ENCODE data around the gene NBPF6.
"Not testable (repeated sequence)": the region's sequence is repeated elsewhere in the genome, so short reads cannot be mapped to it uniquely, and the experiment has no call there.

The NBPF6 gene

DNA sequence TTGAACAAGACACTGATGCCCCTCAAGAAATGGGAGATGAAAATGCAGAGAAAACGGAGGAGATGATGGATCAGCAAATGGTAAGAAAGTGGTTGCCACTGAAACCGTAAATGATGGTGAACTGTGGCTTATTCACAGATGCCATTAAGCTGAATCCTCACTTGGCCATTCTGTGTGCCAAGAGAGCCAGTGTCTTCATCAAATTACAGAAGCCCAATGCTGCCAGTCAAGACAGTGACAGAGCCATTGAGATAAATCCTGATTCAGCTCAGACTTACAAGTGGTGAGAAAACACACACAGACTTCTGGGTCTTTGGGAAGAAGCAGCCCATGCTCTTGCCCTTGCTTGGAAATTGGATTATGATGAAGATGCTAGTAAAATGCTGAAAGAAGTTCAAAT lies 52.5 kb downstream of the NBPF6 start:
- DNase-seq: no peak

DNA sequence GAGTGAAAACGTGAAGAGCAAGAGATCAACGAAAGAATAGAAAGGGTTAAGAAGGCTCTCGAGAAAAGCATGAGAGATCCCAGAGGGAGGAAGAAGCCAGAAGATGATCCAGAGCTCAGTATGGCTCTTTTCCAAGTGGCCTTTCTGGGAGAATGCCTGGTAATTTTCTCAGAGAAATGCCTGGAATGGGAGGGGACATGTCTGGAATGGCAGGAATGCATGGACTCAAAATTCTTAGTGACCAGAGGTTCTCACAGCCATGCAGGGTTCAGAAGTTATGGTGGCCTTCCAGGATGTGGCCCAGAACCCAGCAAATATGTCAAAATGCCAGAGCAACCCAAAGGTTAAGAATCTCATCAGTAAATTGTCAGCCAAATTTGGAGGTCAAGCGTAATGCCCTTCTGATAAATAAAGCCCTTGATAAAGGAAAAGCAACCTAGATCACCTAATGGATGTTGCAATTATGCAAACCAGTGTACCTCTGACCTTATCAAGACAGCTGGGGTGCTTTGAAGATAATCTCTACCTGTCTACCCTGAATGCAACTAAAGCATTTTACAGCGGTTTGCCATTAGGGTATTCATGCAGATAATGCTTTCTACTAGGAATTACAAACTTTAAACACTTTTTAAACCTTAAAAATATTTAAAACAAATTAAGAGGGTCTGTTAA lies 53.1 kb downstream of the NBPF6 start:
- DNase-seq: no peak

DNA sequence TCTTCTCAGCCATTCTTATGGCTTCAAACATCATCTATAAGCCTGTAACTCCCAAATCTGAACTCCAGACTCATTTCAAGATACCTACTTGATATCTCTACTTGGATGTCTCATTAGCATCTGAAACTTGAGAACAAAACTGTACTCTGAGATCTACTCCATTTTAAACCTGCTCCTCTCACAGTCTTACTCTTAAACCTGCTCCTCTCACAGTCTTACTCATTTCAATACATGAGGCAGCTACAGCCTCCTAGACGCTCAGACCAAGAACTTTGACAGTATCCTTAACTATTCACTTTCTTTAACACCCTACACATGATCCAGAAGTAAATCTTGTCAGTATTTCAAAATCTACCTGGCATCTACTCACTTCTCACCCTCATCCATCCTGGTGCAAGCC lies 54.3 kb downstream of the NBPF6 start:
- no peak for DNase-seq

DNA sequence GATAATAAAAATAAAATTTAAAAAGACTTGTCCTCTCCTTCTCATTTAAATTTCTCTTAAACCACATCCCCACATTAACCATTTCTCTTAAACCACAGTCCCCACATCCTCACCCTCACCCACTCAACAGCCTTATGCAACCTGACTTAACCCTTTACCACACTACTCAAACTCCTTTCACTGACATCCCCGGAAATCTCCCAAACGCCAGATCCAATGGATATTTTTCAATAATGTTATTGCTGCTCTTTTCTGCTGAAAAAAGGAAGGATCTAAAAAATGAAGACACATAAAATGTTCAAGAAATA lies 55.6 kb downstream of the NBPF6 start:
- DNase-seq: no peak

DNA sequence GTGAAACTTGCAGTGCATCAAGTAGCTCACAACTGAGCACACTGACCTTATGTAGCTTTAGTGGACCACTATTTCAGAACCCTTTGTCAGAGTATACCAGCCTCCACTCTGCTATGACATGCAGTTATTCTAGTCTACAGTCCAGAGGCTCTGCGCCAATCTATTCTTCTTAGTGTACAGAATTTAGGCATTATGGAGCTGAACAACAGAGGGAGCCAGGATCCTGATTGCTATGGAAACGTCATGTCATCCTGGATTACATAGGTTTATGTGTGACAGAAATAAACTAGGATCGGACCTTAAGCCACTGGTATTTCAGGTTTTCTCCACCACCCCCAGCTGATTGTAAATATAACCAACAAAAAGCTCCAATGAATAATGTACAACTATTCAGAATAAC lies 61.6 kb downstream of the NBPF6 start:
- DNase-seq: no peak

DNA sequence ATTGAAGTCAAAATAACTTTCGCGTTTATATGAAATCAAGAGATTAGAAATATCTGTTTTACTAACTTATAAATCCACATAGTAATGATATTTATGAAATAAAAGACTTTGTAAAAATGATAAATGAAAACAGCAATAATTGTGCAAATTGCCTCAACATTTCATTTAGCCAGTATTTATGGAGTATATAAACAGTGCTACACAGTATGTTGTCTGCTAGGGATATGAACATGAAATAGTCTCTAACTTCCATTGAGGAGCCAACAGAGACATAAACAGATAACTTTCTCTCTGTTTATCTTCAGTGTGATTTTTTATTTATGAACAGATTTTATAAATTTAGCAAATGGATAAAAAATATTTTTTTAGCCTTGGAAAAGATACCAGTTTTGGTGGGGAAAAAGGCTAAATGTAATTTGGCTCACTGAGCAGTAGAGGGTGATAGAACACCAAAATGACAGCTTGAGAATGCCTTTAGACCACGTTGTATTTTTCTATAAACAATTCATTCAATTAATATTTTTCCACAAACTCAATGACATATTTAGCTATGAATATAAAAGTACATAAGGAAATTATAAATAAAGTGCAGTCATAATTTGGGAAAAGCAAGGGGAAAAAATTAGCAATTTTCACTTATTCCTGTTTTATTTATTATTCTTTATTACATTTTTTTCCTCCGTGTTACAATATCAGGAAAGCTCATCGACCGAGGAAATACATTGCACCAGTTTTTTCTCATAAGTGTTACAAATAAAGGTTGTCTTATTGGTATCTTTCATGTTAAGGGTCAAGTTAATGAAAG lies 62.3 kb downstream of the NBPF6 start:
- no peak for DNase-seq

DNA sequence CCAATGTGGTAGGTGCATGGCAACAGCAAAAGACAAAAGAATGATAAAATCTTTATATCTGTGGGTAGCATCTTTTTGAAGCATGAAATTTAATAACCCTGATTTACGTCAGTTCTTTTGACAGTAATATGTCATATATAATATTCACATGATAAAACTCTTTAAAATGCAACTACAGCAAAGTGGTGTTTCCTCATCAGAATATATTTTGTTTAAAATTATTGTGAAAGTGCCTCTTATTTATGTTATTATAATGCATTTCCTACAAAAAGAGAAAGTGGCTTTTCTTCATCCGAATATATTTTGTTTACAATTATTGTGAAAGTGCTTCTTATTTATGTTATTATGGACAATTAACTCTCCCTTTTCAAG lies 62.9 kb downstream of the NBPF6 start:
- no peak for DNase-seq

DNA sequence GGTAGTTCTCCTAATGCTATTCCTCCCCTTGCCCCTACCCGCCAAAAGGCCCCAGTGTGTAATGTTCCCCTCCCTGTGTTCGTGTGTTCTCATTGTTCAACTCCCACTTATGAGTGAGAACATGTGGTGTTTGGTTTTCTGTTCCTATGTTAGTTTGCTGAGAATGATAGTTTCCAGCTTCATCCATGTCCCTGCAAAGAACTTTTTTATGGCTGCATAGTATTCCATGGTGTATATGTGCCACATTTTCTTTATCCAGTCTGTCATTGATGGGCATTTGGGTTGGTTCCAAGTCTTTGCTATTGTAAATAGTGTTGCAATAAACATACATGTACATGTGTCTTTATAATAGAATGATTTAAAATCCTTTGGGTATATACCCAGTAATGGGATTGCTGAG lies 63.8 kb downstream of the NBPF6 start:
- not testable (repeated sequence) for DNase-seq

DNA sequence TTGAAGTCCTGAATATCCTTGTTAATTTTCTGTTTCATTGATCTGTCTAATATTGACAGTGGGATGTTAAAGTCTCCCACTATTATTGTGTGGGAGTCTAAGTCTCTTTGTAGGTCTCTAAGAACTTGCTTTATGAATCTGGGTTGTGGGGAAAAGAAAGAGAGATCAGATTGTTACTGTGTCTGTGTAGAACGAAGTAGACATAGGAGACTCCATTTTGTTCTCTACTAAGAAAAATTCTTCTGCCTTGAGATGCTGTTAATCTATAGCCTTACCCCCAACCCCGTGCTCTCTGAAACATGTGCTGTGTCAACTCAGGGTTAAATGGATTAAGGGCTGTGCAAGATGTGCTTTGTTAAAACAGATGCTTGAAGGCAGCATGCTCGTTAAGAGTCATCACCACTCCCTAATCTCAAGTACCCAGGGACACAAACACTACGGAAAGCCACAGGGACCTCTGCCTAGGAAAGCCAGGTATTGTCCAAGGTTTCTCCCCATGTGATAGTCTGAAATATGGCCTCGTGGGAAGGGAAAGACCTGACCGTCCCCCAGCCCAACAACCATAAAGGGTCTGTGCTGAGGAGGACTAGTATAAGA lies 67.3 kb downstream of the NBPF6 start:
- DNase-seq: not testable (repeated sequence)

Data from NCI-H1048 (cell line).